ENCODE measurements around the gene PTPN7.
"Not testable (repeated sequence)": the region's sequence is repeated elsewhere in the genome, so short reads cannot be mapped to it uniquely, and the experiment has no call there.

PTPN7 gene

DNA sequence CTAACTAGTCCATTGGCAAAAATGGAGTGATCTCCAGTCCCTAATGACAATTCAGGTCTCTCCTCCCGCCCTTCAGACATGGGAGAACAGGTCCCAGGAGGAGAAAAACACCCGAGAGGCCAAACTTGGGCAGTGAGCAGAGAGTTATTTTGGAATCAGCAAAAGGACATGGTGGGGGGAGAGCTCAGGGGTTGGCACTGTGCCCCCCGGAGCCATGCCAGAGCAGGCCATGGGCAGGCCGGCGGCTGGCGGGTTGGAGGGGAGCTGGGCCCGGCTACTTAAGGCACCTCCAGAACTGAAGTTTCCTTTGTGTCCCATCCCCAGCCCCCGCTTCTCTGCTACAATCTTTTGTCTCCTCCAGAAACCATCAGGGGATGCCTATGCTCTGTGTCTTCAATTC lies 40.3 kb upstream of the PTPN7 start:
- no peak overlapping the region for H3K27ac ChIP-seq (ENCODE audit: low read depth, low read length)
- no peaks in the 10 kb centered on the region for H3K9me3 ChIP-seq (ENCODE audit: control insufficient read depth in 1 of 2, low read length in 2 of 2)
- H3K9ac ChIP-seq (ENCODE audit: low read depth in 1 of 2, low read length in 2 of 2) = no peak overlapping the region
- no peaks in the 10 kb centered on the region for H3K36me3 ChIP-seq (ENCODE audit: control insufficient read depth in 1 of 2, insufficient read depth in 2 of 2, low read length in 2 of 2)
- H3K4me1 ChIP-seq (ENCODE audit: control insufficient read depth in 1 of 2, insufficient read depth in 2 of 2, low read length in 2 of 2) = peaks cover 12 to 18% of the 10 kb centered on the region in 2 donors
- H3K27me3 ChIP-seq (ENCODE audit: control insufficient read depth in 1 of 2, insufficient read depth in 2 of 2, low read length in 2 of 2) = peaks cover 0 to 2% of the 10 kb centered on the region in 2 donors
- H3K4me3 ChIP-seq (ENCODE audit: low read depth in 1 of 2, low read length in 2 of 2) = no peak overlapping the region

DNA sequence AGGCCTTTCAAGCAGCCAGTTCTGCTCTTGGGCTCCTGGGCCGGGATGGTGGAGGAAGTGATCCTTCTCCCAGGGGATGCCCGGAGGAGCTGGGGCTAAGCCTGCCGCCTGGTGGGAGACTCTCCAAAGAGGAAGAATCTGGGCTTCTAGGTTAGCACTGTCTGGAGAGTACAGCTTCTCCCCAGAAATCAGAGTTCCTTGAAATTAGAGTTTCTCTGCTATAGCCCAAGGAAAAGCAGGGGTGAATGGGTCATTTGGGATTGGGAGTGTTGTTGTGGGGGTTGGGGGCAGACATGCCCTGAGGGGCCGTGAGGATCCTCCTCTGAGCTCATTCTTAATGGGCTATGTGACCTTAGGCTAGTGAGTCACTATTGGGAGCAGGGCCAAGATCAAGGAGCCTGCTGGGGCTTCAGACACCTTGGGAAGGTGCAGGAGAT lies 39.7 kb upstream of the PTPN7 start:
- Histone ChIP-seq H3K9ac (ENCODE audit: low read depth in 1 of 2, low read length in 2 of 2) (peak overlapping the region in 1 of 2 donors; percentile 9), H3K27me3 (ENCODE audit: control insufficient read depth in 1 of 2, insufficient read depth in 2 of 2, low read length in 2 of 2) (no peaks in the 10 kb centered on the region), H3K4me1 (ENCODE audit: control insufficient read depth in 1 of 2, insufficient read depth in 2 of 2, low read length in 2 of 2) (peaks cover 12 to 18% of the 10 kb centered on the region in 2 donors), H3K36me3 (ENCODE audit: control insufficient read depth in 1 of 2, insufficient read depth in 2 of 2, low read length in 2 of 2) (no peaks in the 10 kb centered on the region), H3K9me3 (ENCODE audit: control insufficient read depth in 1 of 2, low read length in 2 of 2) (no peaks in the 10 kb centered on the region), H3K4me3 (ENCODE audit: low read depth in 1 of 2, low read length in 2 of 2) (no peak overlapping the region), H3K27ac (ENCODE audit: low read depth, low read length) (no peak overlapping the region)

DNA sequence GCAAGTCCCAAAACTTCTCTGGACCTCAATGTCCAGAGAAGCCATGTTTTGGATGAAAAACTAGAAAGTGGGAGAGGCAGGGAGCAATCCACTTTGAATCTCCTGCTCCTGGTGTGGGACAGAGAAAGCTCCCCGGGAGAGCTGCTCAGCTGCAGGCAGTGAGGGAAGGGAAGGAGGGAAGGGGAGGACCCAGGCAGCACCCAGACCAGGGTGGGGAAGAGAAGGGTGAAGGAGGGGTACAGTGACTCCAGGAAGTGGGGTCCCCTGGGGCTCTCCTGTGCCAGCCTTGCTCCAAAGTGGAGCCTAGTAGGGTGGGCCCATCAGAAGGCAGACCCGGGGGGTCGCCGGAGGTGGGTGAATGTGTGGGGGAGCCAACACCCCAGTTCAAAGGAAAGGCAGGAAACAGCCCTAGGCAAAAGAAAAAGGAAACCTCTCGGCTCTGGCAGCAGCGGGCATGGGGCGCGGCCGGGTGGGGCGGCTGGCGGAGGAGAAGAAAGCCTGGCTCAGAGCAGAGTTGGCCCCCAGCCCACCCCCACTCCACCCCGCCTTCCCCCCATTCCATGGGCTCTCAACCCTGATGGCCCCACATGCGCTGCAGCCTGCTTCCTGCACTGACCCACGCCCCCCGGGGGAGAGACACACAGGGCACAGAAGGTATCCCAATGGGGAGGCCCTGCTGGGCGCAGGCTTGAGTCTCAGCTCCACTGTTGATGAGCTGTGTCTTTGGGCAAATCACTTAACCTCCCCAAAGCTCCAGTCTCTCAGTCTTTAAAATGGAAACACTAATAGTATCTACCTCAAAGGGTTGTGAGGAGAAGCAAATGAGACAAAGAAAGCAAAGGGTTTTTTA lies 38.9 kb upstream of the PTPN7 start:
- Histone ChIP-seq H3K9ac (ENCODE audit: low read depth in 1 of 2, low read length in 2 of 2) (peak overlapping the region in 1 of 2 donors; percentile 9), H3K27ac (ENCODE audit: low read depth, low read length) (peak overlapping the region; percentile 56), H3K36me3 (ENCODE audit: control insufficient read depth in 1 of 2, insufficient read depth in 2 of 2, low read length in 2 of 2) (no peaks in the 10 kb centered on the region), H3K4me1 (ENCODE audit: control insufficient read depth in 1 of 2, insufficient read depth in 2 of 2, low read length in 2 of 2) (peaks cover 12 to 18% of the 10 kb centered on the region in 2 donors), H3K9me3 (ENCODE audit: control insufficient read depth in 1 of 2, low read length in 2 of 2) (no peaks in the 10 kb centered on the region), H3K4me3 (ENCODE audit: low read depth in 1 of 2, low read length in 2 of 2) (no peak overlapping the region), H3K27me3 (ENCODE audit: control insufficient read depth in 1 of 2, insufficient read depth in 2 of 2, low read length in 2 of 2) (peaks cover 0 to under 1% of the 10 kb centered on the region in 2 donors)

DNA sequence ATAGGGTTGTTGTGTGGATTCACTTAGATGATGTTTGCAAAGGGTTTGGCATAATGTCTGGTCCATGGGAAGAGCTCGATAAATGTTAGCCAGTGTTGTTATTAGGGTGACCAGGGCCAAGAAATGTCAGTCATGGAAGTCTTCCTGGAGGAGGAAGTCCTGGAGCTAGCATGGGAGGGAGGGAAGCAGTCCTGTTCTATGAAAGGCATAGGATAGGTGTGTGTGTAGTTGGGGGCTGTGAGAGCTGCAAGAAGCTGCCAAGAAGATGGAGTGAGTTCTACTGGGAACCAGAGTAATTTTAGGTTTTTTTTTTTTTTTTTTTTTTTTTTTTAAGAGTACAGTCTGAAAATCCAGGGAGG lies 37.9 kb upstream of the PTPN7 start:
- Histone ChIP-seq H3K9me3 (ENCODE audit: control insufficient read depth in 1 of 2, low read length in 2 of 2) (no peaks in the 10 kb centered on the region), H3K27me3 (ENCODE audit: control insufficient read depth in 1 of 2, insufficient read depth in 2 of 2, low read length in 2 of 2) (peaks cover under 1 to 6% of the 10 kb centered on the region in 2 donors), H3K4me3 (ENCODE audit: low read depth in 1 of 2, low read length in 2 of 2) (no peak overlapping the region), H3K4me1 (ENCODE audit: control insufficient read depth in 1 of 2, insufficient read depth in 2 of 2, low read length in 2 of 2) (peaks cover 13 to 19% of the 10 kb centered on the region in 2 donors), H3K36me3 (ENCODE audit: control insufficient read depth in 1 of 2, insufficient read depth in 2 of 2, low read length in 2 of 2) (no peaks in the 10 kb centered on the region), H3K27ac (ENCODE audit: low read depth, low read length) (no peak overlapping the region), H3K9ac (ENCODE audit: low read depth in 1 of 2, low read length in 2 of 2) (no peak overlapping the region)

DNA sequence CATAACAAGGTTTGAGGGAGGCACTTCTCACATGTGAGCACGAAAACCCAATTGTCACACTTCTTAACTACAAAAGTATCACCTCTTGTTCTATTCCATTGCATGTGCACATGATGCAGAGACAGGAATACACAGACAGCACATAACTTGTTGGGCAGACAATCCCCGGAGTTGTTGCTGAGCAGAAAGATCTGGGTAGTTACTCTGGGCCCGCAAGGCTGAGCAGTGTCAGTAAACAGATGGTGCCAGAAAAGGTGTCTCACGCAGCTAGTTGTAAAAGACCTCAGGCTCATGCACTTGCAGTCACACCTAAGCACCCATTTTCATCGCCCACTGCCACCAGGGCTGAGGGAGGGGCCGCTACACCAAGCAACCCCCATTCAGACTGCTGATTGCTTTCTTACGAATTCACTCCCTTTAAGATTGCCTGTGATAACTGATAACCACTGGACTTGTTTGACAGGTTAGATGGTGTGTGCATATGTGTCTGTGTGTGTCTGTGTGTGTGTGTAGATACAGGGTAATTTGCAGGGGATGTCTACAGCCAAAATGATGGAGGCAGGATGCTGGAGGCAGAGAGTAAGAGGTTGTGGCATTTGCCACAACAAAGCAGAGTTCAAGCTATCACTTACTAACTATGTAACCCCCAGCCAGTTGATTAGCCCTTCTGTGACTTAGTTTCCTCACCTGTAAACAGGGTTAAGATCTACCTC lies 37.4 kb upstream of the PTPN7 start:
- Histone ChIP-seq H3K4me1 (ENCODE audit: control insufficient read depth in 1 of 2, insufficient read depth in 2 of 2, low read length in 2 of 2) (peaks cover 18 to 24% of the 10 kb centered on the region in 2 donors), H3K27ac (ENCODE audit: low read depth, low read length) (no peak overlapping the region), H3K9ac (ENCODE audit: low read depth in 1 of 2, low read length in 2 of 2) (no peak overlapping the region), H3K4me3 (ENCODE audit: low read depth in 1 of 2, low read length in 2 of 2) (no peak overlapping the region), H3K27me3 (ENCODE audit: control insufficient read depth in 1 of 2, insufficient read depth in 2 of 2, low read length in 2 of 2) (peaks cover 6 to 11% of the 10 kb centered on the region in 2 donors), H3K9me3 (ENCODE audit: control insufficient read depth in 1 of 2, low read length in 2 of 2) (no peaks in the 10 kb centered on the region), H3K36me3 (ENCODE audit: control insufficient read depth in 1 of 2, insufficient read depth in 2 of 2, low read length in 2 of 2) (no peaks in the 10 kb centered on the region)

DNA sequence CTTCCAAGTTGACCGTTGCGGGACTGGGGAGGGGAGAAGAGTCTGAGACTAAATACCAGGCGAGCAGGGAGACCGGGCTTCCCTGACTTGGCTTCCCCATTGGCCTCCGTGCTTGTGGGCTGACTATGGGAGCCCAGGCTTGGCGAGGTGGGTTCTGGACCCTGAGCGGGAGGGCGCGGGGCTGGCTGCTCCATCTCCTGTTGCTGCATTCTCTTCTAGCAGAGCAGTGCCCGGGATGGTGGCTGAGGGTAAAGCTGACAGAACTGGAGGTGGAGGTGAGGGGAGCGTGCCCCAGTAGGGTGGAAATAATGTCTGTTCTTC lies 33.9 kb upstream of the PTPN7 start:
- no peaks in the 10 kb centered on the region for H3K36me3 ChIP-seq (ENCODE audit: control insufficient read depth in 1 of 2, insufficient read depth in 2 of 2, low read length in 2 of 2)
- H3K4me3 ChIP-seq (ENCODE audit: low read depth in 1 of 2, low read length in 2 of 2) = no peak overlapping the region
- no peaks in the 10 kb centered on the region for H3K9me3 ChIP-seq (ENCODE audit: control insufficient read depth in 1 of 2, low read length in 2 of 2)
- peaks cover 6 to 11% of the 10 kb centered on the region in 2 donors for H3K27me3 ChIP-seq (ENCODE audit: control insufficient read depth in 1 of 2, insufficient read depth in 2 of 2, low read length in 2 of 2)
- H3K4me1 ChIP-seq (ENCODE audit: control insufficient read depth in 1 of 2, insufficient read depth in 2 of 2, low read length in 2 of 2) = peaks cover 15 to 24% of the 10 kb centered on the region in 2 donors
- no peak overlapping the region for H3K9ac ChIP-seq (ENCODE audit: low read depth in 1 of 2, low read length in 2 of 2)
- no peak overlapping the region for H3K27ac ChIP-seq (ENCODE audit: low read depth, low read length)

DNA sequence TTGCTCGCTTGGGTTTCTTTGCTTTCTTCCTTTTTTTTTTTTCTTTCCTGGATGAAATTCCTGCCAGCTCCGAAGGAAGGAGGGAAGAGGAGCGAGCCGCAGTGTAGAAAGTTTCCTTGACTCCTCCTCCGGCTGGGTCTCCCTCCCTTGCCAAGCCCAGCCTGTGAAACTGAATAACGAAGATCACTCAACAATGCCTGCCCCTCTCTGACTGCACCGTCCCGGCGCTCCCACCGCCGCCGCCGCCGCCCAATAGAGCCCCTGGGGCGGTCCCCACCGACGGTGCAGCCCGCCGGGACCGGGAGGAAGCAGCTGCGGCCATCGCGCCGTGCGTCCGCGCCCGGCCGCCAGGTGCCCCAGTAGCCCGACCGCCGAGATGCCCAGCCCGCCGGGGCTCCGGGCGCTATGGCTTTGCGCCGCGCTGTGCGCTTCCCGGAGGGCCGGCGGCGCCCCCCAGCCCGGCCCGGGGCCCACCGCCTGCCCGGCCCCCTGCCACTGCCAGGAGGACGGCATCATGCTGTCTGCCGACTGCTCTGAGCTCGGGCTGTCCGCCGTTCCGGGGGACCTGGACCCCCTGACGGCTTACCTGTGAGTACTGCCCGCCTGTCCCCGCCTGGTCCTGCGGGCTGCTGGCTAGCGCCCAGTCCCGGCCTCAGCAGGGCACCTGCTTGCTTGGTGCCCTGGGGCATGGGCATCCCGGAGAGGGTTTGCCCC lies 33.4 kb upstream of the PTPN7 start, which contains the start of gene LGR6:
Gene LGR6, plus strand, starts transcription at position 186 of the 714 bp plus-strand sequence. Its CDS starts 191 bp downstream, at position 377.
- no peaks in the 10 kb centered on the region for H3K36me3 ChIP-seq (ENCODE audit: control insufficient read depth in 1 of 2, insufficient read depth in 2 of 2, low read length in 2 of 2)
- H3K9ac ChIP-seq (ENCODE audit: low read depth in 1 of 2, low read length in 2 of 2) = no peak within 1 kb of the TSS
- peaks cover 6 to 11% of the 10 kb centered on the region in 2 donors for H3K27me3 ChIP-seq (ENCODE audit: control insufficient read depth in 1 of 2, insufficient read depth in 2 of 2, low read length in 2 of 2)
- H3K4me3 ChIP-seq (ENCODE audit: low read depth in 1 of 2, low read length in 2 of 2) = peak within 1 kb of the TSS; percentile 17 to 36
- H3K27ac ChIP-seq (ENCODE audit: low read depth, low read length) = no peak within 1 kb of the TSS
- H3K4me1 ChIP-seq (ENCODE audit: control insufficient read depth in 1 of 2, insufficient read depth in 2 of 2, low read length in 2 of 2) = peaks cover 18 to 23% of the 10 kb centered on the region in 2 donors
- H3K9me3 ChIP-seq (ENCODE audit: control insufficient read depth in 1 of 2, low read length in 2 of 2) = no peaks in the 10 kb centered on the region

DNA sequence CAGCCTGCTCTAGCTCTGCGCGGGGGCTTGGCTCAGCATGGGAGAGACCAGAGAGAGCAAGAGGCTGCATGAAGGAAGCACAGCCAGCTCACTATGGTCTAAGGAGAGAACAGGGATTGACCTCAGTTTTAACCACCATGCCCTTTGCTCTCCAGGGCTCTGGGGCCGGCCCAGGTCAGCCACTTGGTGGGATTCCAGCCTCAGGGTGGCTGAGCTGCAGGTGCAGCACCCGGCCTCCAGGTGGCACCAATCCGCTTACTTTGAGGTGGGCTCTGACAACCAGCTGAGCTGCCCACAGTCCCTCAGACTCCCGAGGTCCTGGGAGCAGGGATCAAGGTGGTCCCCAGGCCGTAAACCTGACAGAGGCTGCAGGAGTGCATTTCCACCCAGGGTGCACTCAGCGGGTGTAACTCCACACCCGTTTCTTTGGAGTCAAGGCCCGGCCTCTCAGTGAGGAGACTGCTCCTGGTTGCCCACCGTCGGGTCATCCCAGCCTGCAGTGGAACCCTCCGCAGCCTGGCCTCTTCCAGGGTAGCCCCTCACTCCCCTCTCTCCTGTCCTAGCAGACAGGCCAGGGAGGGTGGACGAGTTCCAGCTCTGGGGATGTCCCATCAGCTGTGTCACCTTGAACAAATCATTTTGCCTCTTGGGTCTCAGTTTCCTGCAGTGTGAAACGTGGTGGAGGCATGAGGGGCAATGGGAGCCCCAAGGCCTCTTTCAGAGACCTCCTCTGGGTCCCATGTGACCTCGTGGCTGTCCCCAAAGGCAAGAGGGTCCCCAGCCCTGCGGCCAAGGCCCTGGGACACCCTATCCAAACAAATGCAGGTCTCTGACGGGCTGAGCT lies 32.6 kb upstream of the PTPN7 start:
- H3K9me3 ChIP-seq (ENCODE audit: control insufficient read depth in 1 of 2, low read length in 2 of 2) = no peaks in the 10 kb centered on the region
- H3K36me3 ChIP-seq (ENCODE audit: control insufficient read depth in 1 of 2, insufficient read depth in 2 of 2, low read length in 2 of 2) = no peaks in the 10 kb centered on the region
- H3K4me3 ChIP-seq (ENCODE audit: low read depth in 1 of 2, low read length in 2 of 2) = peak overlapping the region; percentile 17 to 36
- no peak overlapping the region for H3K9ac ChIP-seq (ENCODE audit: low read depth in 1 of 2, low read length in 2 of 2)
- H3K27ac ChIP-seq (ENCODE audit: low read depth, low read length) = no peak overlapping the region
- H3K27me3 ChIP-seq (ENCODE audit: control insufficient read depth in 1 of 2, insufficient read depth in 2 of 2, low read length in 2 of 2) = peaks cover 6 to 11% of the 10 kb centered on the region in 2 donors
- H3K4me1 ChIP-seq (ENCODE audit: control insufficient read depth in 1 of 2, insufficient read depth in 2 of 2, low read length in 2 of 2) = peaks cover 23 to 24% of the 10 kb centered on the region in 2 donors

DNA sequence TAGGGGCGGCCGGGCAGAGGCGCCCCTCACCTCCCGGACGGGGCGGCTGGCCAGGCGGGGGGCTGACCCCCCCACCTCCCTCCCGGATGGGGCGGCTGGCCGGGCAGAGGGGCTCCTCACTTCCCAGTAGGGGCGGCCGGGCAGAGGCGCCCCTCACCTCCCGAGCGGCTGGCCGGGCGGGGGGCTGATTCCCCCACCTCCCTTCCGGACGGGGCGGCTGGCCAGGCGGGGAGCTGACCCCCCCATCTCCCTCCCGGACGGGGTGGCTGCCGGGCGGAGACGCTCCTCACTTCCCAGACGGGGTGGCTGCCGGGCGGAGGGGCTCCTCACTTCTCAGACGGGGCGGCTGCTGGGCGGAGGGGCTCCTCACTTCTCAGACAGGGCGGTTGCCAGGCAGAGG lies 31.0 kb upstream of the PTPN7 start:
- Histone ChIP-seq H3K27me3 (ENCODE audit: control insufficient read depth in 1 of 2, insufficient read depth in 2 of 2, low read length in 2 of 2) (peaks cover 6 to 11% of the 10 kb centered on the region in 2 donors), H3K4me1 (ENCODE audit: control insufficient read depth in 1 of 2, insufficient read depth in 2 of 2, low read length in 2 of 2) (peaks cover 31 to 39% of the 10 kb centered on the region in 2 donors)
- H3K9ac ChIP-seq (ENCODE audit: low read depth in 1 of 2, low read length in 2 of 2) = not testable (repeated sequence)

More for the DNA sequence above, 31.0 kb upstream of the PTPN7 start:
- not testable (repeated sequence) for H3K4me3 ChIP-seq (ENCODE audit: low read depth in 1 of 2, low read length in 2 of 2); H3K36me3 ChIP-seq (ENCODE audit: control insufficient read depth in 1 of 2, insufficient read depth in 2 of 2, low read length in 2 of 2); H3K27ac ChIP-seq (ENCODE audit: low read depth, low read length); H3K9me3 ChIP-seq (ENCODE audit: control insufficient read depth in 1 of 2, low read length in 2 of 2)

All from duodenal mucosa (tissue), 2 donors.